Erythroblast (primary cell): Measurements from ENCODE around the gene NTSR2.

Experiments
- GATA1 ChIP-seq: IDR thresholded peaks from 2 replicates; pipeline ENCODE4 v1.6.1; 2011; ENCODE audit warnings: low read depth, mild to moderate bottlenecking, control low read depth, low read length, moderate library complexity
- POLR2A ChIP-seq: IDR thresholded peaks from 2 replicates; pipeline ENCODE4 v1.6.1; 2011; ENCODE audit warnings: mild to moderate bottlenecking, low read length

- TF ChIP-seq POLR2A (no peak), GATA1 (no peak)
Observed at GRCh38 chr2:11718606-11719005, 48.6 kb upstream of the NTSR2 start.
